ENCODE data around the gene SLC2A4RG. TPM values are rescaled to one million over a fixed set of nuclear protein-coding genes. Genes with fewer than 3 reads are reported as not detected.

The SLC2A4RG gene
- total and polyA plus RNA-seq, 10 donors: 27.5 to 107 (median 64.3) TPM

DNA sequence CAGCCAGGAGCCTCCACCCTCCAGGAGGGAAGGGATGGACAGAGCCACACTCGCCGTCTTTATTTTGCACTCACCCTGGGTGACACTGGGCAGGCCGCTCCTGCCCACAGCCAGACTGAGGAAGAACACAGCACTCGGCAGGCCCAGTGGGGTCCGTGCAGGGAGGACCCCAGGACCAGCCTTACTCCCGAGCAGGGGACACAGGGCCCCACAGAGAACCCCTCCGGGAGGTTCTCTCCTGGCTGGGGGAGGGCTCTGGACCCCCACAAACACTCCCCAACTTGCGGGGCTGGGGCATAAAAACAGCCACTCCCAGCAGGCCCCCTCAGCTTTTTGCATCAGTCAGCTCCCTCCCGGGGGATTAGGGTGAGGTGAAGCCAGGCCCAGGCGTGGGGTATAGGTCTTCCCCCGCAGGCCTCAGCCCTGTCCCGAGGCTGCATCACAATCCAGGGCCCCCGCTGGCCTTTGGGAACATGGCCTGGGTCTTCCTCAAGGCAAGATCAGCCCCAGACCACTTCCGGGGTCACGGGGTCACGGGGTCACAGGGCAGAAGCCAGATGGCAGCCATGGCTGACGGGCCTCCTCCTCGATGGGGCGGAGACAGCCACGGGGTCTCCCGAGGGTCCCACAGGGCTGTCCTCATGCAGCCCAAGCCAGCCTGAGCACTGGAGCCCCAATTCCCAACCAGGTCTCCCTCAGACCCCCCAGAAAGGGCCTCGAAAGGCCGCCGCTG, 39.9 kb upstream of the SLC2A4RG start:
- Histone ChIP-seq H3K4me1 (peaks cover 30 to 85% (median 61%) of the 10 kb centered on the region in 6 donors), H3K36me3 (peaks cover 0 to 83% (median 22%) of the 10 kb centered on the region in 6 donors), H3K4me3 (no peak overlapping the region), H3K27ac (peak overlapping the region; percentile 27 to 77 (median 70)), H3K9me3 (no peaks in the 10 kb centered on the region), H3K27me3 (replicated peaks in 1 of 7) (peaks cover 0 to 7% (median 0%) of the 10 kb centered on the region in 7 donors)
- intact Hi-C loops (cut with DNase I; ENCODE audit: low total_unique reads): loop anchor here (10.0 kb wide), 1 partner anchor 165 kb away; the partner anchor contains the start of genes ABHD16B and TPD52L2
- WGBS, 5 donors: 80 to 87% (median 82%) methylated on average over 14 to 24 of the region's 24 CpGs
- TF ChIP-seq POLR2A (IDR thresholded peaks at IDR 0.05) (no peak), POLR2AphosphoS5 (IDR thresholded peaks at IDR 0.05) (peak in 2 of 3 donors; percentile 17 to 41), CTCF (IDR thresholded peaks at IDR 0.05 in 8 of 11, conservative IDR thresholded peaks at IDR 0.05 in 3 of 11) (no peak)
- peak; percentile 70 for DNase-seq

- WGBS, 5 donors: 86 to 91% (median 89%) methylated on average over 32 to 43 of the region's 43 CpGs
- peak overlapping the region in 7 of 8 donors; percentile 7 to 77 (median 71) for H3K27ac ChIP-seq
- H3K4me1 ChIP-seq: peaks cover 30 to 93% (median 67%) of the 10 kb centered on the region in 6 donors
- no peak overlapping the region for H3K4me3 ChIP-seq
- TF ChIP-seq POLR2A (IDR thresholded peaks at IDR 0.05) (no peak), CTCF (IDR thresholded peaks at IDR 0.05 in 8 of 11, conservative IDR thresholded peaks at IDR 0.05 in 3 of 11) (no peak), POLR2AphosphoS5 (IDR thresholded peaks at IDR 0.05) (peak in 2 of 3 donors; percentile 46 to 72)
- peaks cover 0 to 83% (median 30%) of the 10 kb centered on the region in 6 donors for H3K36me3 ChIP-seq
- H3K9me3 ChIP-seq: no peaks in the 10 kb centered on the region
- intact Hi-C loops (cut with DNase I; ENCODE audit: low total_unique reads): loop anchor here (10.0 kb wide), 1 partner anchor 164 kb away; the partner anchor contains the start of genes ABHD16B and TPD52L2
- peak; percentile 69 for DNase-seq
- peaks cover 0 to 7% (median 0%) of the 10 kb centered on the region in 7 donors for H3K27me3 ChIP-seq (replicated peaks in 1 of 7)
These were observed 39.2 kb upstream of the SLC2A4RG start for GRCh38 chr20:63700199-63701050.

- H3K36me3 ChIP-seq: peaks cover 0 to 83% (median 35%) of the 10 kb centered on the region in 6 donors
- H3K4me3 ChIP-seq: no peak overlapping the region
- intact Hi-C loops (cut with DNase I; ENCODE audit: low total_unique reads): loop anchor here (10.0 kb wide), 1 partner anchor 164 kb away; the partner anchor contains the start of genes ABHD16B and TPD52L2
- peak overlapping the region in 4 of 8 donors; percentile 21 to 77 (median 55) for H3K27ac ChIP-seq
- peaks cover 0 to 7% (median 0%) of the 10 kb centered on the region in 7 donors for H3K27me3 ChIP-seq (replicated peaks in 1 of 7)
- DNase-seq: peak; percentile 56
- 75 to 86% (median 81%) methylated on average over 3 to 5 of the region's 5 CpGs for WGBS, 5 donors
- no peaks in the 10 kb centered on the region for H3K9me3 ChIP-seq
- H3K4me1 ChIP-seq: peaks cover 31 to 94% (median 68%) of the 10 kb centered on the region in 6 donors
- TF ChIP-seq CTCF (IDR thresholded peaks at IDR 0.05 in 8 of 11, conservative IDR thresholded peaks at IDR 0.05 in 3 of 11): no peak
- TF ChIP-seq POLR2AphosphoS5 (IDR thresholded peaks at IDR 0.05): no peak
- TF ChIP-seq POLR2A (IDR thresholded peaks at IDR 0.05): no peak
These were observed 38.6 kb upstream of the SLC2A4RG start for GRCh38 chr20:63701051-63701328.

Measured in spleen (tissue), 11 donors.